Measurements from ENCODE around the gene PLXNA4.

The PLXNA4 gene

DNA sequence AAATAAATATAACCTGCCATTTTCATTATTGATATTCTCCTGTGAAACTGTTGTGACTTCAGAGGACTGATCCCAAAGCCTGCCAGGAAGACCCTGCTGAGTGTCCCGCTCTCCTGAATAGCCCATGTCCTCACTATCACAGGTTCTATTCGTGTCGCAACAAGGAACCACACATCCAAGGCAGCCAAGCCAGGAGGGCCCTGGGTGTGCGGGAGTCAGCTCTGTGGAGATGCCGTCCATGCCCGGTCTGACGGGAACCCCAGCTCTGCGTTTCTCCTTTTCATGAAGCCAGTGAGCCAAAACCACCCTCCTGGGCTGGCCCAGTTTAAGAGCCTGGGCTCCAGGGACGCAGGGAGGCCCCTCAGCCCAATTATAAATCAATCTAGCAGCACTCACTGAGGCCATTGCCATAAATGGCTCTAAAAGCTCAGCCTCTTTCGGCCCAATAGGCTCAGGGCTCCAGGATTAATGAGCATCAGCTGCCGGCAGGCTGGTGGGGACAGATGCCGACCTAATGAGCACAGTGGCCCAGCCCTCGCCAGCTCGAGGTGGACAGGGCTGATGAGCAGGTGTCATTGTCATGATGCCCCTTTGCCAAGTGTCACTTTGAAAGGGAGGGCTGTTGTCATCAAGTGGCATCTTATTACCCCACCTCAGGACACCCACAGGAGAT, 177.9 kb downstream of the PLXNA4 start:
- no peak overlapping the region for H2AFZ ChIP-seq (ENCODE audit: low read depth, low read length, severe bottlenecking)
- H3K36me3 ChIP-seq (ENCODE audit: low read length) = no peaks in the 10 kb centered on the region
- H3K9ac ChIP-seq (ENCODE audit: low read length) = no peak overlapping the region
- H3K27ac ChIP-seq (ENCODE audit: low read depth, low read length) = no peak overlapping the region
- H3F3A ChIP-seq (ENCODE audit: insufficient read depth) = no peaks in the 10 kb centered on the region
- H3K9me2 ChIP-seq (replicated peaks; ENCODE audit: insufficient read depth, low read length) = no peaks in the 10 kb centered on the region
- TF ChIP-seq, protein P1, sequence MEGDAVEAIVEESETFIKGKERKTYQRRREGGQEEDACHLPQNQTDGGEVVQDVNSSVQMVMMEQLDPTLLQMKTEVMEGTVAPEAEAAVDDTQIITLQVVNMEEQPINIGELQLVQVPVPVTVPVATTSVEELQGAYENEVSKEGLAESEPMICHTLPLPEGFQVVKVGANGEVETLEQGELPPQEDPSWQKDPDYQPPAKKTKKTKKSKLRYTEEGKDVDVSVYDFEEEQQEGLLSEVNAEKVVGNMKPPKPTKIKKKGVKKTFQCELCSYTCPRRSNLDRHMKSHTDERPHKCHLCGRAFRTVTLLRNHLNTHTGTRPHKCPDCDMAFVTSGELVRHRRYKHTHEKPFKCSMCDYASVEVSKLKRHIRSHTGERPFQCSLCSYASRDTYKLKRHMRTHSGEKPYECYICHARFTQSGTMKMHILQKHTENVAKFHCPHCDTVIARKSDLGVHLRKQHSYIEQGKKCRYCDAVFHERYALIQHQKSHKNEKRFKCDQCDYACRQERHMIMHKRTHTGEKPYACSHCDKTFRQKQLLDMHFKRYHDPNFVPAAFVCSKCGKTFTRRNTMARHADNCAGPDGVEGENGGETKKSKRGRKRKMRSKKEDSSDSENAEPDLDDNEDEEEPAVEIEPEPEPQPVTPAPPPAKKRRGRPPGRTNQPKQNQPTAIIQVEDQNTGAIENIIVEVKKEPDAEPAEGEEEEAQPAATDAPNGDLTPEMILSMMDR (IDR thresholded peaks at IDR 0.05; ENCODE audit: insufficient read depth, low read length, poor library complexity, severe bottlenecking) = no peak
- TF ChIP-seq EZH2phosphoT487 (conservative IDR thresholded peaks at IDR 0.05; ENCODE audit: low read length) = no peak
- H3K4me2 ChIP-seq (ENCODE audit: low read depth, low read length, poor library complexity, severe bottlenecking) = no peak overlapping the region
- no peaks in the 10 kb centered on the region for H3K9me3 ChIP-seq (ENCODE audit: insufficient read depth, low read length)
- H3K79me2 ChIP-seq (ENCODE audit: insufficient read depth, low read length) = no peaks in the 10 kb centered on the region
- no peaks in the 10 kb centered on the region for H3K27me3 ChIP-seq (ENCODE audit: low read length)
- no peaks in the 10 kb centered on the region for H4K20me1 ChIP-seq (ENCODE audit: low read depth, low read length)
- H3K4me3 ChIP-seq (ENCODE audit: insufficient read depth, low read length, poor library complexity, severe bottlenecking) = no peak overlapping the region

DNA sequence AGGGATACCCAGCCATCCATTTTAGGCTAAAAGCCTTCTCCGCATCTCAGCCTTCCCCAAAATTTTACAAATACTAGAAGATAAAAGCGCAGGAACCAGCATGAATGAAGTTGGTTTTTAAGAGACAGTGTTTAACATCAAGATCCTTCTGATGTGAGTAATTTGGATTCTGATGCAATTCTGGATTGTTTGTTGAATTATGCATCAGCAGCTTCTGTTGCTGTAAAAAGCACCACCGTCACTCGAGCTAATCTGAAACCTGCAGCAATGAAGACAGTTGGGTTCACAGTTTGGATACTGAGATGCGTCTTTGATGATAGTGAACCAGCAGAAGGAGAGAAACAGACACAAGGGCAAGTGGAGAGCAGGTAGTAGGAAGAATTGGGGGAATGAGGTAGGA, 179.2 kb downstream of the PLXNA4 start:
- no peaks in the 10 kb centered on the region for H4K20me1 ChIP-seq (ENCODE audit: low read depth, low read length)
- TF ChIP-seq, protein P1 (IDR thresholded peaks at IDR 0.05; ENCODE audit: insufficient read depth, low read length, poor library complexity, severe bottlenecking) = no peak
- no peak for TF ChIP-seq EZH2phosphoT487 (conservative IDR thresholded peaks at IDR 0.05; ENCODE audit: low read length)
- H3K4me3 ChIP-seq (ENCODE audit: insufficient read depth, low read length, poor library complexity, severe bottlenecking) = no peak overlapping the region
- no peaks in the 10 kb centered on the region for H3K36me3 ChIP-seq (ENCODE audit: low read length)
- H3K9me3 ChIP-seq (ENCODE audit: insufficient read depth, low read length) = no peaks in the 10 kb centered on the region
- no peaks in the 10 kb centered on the region for H3F3A ChIP-seq (ENCODE audit: insufficient read depth)
- H3K4me2 ChIP-seq (ENCODE audit: low read depth, low read length, poor library complexity, severe bottlenecking) = no peak overlapping the region
- H3K9me2 ChIP-seq (replicated peaks; ENCODE audit: insufficient read depth, low read length) = no peaks in the 10 kb centered on the region
- no peak overlapping the region for H2AFZ ChIP-seq (ENCODE audit: low read depth, low read length, severe bottlenecking)
- H3K79me2 ChIP-seq (ENCODE audit: insufficient read depth, low read length) = no peaks in the 10 kb centered on the region
- H3K27me3 ChIP-seq (ENCODE audit: low read length) = no peaks in the 10 kb centered on the region
- H3K27ac ChIP-seq (ENCODE audit: low read depth, low read length) = no peak overlapping the region
- no peak overlapping the region for H3K9ac ChIP-seq (ENCODE audit: low read length)

DNA sequence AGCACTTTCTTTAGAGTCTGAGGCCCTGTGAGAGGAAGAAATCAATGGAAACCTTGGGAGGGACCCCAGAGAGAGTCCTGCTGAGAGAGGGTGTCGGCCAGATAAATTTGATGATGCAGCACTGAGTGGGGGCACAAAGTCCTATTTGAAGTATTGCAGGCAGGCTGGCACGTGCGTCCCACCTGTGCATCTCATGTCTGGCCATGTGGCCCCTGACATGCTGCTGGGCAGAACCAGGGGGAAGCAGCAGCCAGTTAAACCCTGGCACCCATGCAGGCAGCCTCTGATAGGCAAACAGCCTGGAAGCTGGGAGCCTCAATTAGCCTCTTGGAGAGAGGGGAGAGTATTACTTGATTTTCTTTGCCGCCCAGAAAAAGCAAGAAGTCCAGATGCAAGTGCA, 180.9 kb downstream of the PLXNA4 start:
- Histone ChIP-seq H3K79me2 (ENCODE audit: insufficient read depth, low read length) (no peaks in the 10 kb centered on the region), H3K27ac (ENCODE audit: low read depth, low read length) (no peak overlapping the region), H3K36me3 (ENCODE audit: low read length) (no peaks in the 10 kb centered on the region), H3K9ac (ENCODE audit: low read length) (no peak overlapping the region), H3F3A (ENCODE audit: insufficient read depth) (no peaks in the 10 kb centered on the region), H3K4me2 (ENCODE audit: low read depth, low read length, poor library complexity, severe bottlenecking) (no peak overlapping the region), H3K9me2 (replicated peaks; ENCODE audit: insufficient read depth, low read length) (no peaks in the 10 kb centered on the region), H2AFZ (ENCODE audit: low read depth, low read length, severe bottlenecking) (no peak overlapping the region), H3K4me3 (ENCODE audit: insufficient read depth, low read length, poor library complexity, severe bottlenecking) (no peak overlapping the region), H3K27me3 (ENCODE audit: low read length) (no peaks in the 10 kb centered on the region), H4K20me1 (ENCODE audit: low read depth, low read length) (no peaks in the 10 kb centered on the region), H3K9me3 (ENCODE audit: insufficient read depth, low read length) (no peaks in the 10 kb centered on the region)
- TF ChIP-seq, protein P1 (IDR thresholded peaks at IDR 0.05; ENCODE audit: insufficient read depth, low read length, poor library complexity, severe bottlenecking) = no peak
- no peak for TF ChIP-seq EZH2phosphoT487 (conservative IDR thresholded peaks at IDR 0.05; ENCODE audit: low read length)
